Keratinocyte (primary cell): ENCODE data around the gene LSAMP.

Experiments used
- EZH2 ChIP-seq: IDR thresholded peaks from one replicate; pipeline ENCODE4 v1.6.1; 2012; ENCODE audit warnings: inconsistent platforms, mild to moderate bottlenecking, low read length, moderate library complexity
- TF ChIP-seq, protein P1 (sequence below), 3 experiments: IDR thresholded peaks in 1 of 3; conservative IDR thresholded peaks in 1 of 3; optimal IDR thresholded peaks in 1 of 3; 2 replicates in 2 of 3; 3 replicates in 1 of 3; pipeline versions ENCODE3 to v1.5.1; 2011; ENCODE audit warnings: low read length in 3 of 3, mild to moderate bottlenecking in 3 of 3, moderate library complexity in 2 of 3, control low read depth in 1 of 3, inconsistent platforms in 1 of 3; ENCODE audit not compliant: insufficient read depth in 2 of 3; ENCODE audit errors: extremely low read depth in 1 of 3

DNA sequence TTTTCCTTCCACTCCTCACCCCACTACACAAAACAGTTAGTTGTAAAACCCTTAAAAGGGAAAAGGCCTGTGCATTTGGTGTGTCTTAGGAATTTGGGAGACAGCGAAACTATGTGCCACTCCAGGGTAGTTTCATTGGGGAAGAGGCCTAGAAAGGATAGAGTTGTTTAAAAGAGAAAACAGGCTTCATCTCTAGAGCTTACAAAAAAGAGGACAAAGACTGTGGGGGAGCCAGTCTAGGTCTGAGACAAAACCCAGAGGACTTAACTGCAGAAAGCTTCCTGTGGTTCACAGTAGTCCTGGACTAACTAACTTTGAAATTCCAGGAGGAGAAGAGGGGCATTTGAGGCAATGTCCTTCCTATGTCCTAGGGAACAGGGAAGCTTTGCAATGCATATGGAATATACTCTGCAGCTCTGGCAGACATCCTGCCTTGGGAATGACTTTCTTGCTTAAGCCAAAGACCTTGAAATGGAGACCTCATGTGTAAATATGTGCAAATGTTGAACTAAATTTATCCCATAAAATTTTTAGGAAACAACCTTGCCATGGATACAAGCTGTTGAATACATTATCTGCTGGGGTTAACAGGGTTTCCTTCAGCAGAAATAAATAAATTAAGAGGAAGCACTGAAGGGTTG is 159.4 kb downstream of the LSAMP start:
- TF ChIP-seq, protein P1, sequence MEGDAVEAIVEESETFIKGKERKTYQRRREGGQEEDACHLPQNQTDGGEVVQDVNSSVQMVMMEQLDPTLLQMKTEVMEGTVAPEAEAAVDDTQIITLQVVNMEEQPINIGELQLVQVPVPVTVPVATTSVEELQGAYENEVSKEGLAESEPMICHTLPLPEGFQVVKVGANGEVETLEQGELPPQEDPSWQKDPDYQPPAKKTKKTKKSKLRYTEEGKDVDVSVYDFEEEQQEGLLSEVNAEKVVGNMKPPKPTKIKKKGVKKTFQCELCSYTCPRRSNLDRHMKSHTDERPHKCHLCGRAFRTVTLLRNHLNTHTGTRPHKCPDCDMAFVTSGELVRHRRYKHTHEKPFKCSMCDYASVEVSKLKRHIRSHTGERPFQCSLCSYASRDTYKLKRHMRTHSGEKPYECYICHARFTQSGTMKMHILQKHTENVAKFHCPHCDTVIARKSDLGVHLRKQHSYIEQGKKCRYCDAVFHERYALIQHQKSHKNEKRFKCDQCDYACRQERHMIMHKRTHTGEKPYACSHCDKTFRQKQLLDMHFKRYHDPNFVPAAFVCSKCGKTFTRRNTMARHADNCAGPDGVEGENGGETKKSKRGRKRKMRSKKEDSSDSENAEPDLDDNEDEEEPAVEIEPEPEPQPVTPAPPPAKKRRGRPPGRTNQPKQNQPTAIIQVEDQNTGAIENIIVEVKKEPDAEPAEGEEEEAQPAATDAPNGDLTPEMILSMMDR (optimal IDR thresholded peaks at IDR 0.05 in 1 of 3, IDR thresholded peaks at IDR 0.05 in 1 of 3, conservative IDR thresholded peaks at IDR 0.05 in 1 of 3; ENCODE audit: extremely low read depth in 1 of 3, insufficient read depth in 2 of 3, low read length in 3 of 3), result no peak
- TF ChIP-seq EZH2, result no peak
